Measurements from ENCODE around the gene LGI2.
"Not testable (repeated sequence)": the region's sequence is repeated elsewhere in the genome, so short reads cannot be mapped to it uniquely, and the experiment has no call there.

The LGI2 gene, protein sequence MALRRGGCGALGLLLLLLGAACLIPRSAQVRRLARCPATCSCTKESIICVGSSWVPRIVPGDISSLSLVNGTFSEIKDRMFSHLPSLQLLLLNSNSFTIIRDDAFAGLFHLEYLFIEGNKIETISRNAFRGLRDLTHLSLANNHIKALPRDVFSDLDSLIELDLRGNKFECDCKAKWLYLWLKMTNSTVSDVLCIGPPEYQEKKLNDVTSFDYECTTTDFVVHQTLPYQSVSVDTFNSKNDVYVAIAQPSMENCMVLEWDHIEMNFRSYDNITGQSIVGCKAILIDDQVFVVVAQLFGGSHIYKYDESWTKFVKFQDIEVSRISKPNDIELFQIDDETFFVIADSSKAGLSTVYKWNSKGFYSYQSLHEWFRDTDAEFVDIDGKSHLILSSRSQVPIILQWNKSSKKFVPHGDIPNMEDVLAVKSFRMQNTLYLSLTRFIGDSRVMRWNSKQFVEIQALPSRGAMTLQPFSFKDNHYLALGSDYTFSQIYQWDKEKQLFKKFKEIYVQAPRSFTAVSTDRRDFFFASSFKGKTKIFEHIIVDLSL

DNA sequence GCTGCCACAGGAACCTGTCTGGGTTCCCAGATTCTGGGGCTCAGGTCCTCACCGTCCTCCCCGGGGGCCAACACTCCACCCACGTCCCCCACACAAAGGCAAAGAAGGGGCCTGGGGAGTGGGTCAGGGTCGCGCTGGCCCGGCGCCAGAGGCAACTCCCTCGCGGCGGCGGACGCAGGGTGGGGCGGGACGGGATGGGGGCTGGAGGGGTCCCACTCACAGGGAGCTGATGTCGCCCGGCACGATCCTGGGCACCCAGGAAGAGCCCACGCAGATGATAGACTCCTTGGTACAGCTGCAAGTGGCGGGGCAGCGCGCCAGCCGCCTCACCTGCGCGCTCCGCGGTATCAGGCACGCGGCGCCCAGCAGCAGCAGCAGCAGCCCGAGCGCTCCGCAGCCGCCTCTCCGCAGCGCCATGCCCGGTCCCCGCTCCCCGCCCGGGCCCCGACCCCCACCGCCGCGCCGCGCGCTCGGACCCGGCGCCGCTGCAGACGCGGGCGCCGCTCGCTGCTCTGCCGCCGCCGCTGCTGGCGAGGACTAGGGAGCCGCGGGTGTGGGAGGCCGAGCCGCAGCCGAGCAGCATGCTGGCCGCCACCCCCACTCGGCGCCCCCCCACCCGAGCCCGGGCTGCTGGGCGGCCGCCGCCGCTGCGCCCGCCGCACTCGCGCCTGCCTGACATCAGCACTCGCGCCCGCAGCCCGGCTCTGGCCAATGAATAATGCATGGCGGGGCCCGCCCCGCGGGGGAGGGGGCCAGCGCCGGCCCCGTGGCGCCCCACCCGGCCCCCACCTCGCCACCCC is at the start of gene LGI2:
LGI2 (minus strand) TSS at position 670 of the 800 bp plus-strand sequence; CDS start at position 417, 253 bp downstream.
- DNase-seq = no peak

DNA sequence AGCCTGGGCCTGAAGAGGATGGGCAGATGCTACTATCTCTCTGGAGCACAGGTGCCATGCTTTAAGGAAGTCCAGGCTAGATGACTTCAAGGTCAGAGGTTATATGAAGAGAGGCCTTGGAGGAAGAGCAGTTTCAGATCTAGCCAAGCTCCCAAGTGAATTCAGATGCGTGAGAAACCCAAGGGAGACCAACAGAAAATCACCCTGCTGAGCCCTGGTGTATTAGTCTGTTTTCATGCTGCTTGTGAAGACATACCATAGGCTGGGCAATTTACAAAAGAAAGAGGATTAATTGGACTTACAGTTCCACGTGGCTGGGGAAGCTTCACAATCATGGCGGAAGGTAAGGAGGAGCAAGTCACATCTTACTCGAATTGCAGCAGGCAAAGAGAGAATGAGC is 47.8 kb upstream of the LGI2 start:
- DNase-seq = no peak

DNA sequence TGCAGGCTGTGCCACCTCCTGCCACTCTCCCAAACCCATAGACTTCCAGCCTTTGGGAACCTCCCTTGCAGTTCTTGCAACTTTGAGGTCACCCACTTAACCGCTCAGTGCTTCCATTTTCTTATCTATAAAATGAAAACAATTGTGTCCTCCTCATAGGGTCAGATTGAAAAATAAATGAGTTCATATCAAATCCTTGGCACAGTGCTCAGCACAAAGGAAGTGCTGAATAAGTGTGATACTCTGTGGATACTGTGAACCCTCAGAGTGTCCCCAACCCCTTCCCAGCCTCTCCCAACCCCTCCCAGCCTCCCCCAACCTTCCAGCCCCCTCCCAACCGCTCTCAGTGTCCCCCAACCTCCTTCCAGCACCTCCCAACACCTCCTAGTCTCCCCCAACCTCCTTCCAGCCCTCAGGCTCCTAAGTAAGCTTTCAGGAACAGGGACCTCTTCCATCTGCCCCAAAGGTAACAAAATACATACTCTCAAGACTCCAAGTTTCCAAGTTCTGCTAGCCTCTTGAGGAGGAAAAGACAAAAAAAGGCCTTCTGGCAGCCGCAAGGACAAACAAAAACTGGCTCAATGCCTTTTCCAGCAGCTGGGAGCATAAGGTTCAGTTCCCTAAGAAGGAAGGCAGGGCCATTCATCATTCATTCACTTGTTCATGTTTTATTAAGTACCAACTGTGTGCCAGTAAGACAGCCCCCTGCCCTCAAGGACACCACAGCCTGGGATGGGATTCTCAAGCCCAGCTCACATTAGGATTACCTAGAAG is 46.1 kb upstream of the LGI2 start:
- no peak for DNase-seq

DNA sequence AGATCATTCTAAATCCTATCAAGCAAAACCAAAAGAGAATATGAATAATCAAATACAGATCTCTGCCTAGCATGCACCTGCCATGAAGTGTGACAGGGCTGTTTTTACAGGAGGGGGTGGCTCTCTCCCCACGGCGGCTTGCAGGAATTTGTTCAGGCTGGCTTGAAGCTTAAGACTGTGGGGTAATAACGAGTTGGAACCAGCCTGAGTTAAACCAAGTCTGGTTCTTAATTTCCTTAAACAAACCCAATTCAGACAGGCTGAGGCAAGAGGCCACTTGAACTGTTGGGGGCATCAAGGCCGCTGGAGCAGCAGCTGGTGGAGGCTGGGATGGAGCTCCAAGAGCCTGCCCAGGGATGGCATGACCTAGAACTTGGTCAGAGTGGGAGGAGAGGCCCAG is 45.1 kb upstream of the LGI2 start:
- no peak for DNase-seq

DNA sequence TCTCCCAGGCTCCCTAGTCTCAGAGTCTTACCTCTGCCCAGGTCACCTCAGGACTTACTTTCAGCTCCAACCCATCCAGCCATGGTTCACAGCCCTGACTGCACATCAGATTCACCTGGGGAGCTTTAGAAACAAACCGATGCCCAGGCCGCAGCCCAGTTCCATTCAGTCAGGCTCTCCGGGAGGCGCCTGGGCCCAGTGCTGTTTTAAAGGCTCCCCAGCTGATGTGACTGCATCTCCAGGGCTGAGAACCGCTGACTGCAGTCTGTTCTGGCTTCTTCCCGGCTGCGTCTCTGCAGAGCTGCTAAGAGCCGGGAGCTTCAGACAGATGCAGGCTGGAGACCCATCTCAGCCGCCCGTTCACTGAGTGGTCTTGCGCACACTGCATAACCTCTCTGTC is 44.4 kb upstream of the LGI2 start:
- no peak for DNase-seq

DNA sequence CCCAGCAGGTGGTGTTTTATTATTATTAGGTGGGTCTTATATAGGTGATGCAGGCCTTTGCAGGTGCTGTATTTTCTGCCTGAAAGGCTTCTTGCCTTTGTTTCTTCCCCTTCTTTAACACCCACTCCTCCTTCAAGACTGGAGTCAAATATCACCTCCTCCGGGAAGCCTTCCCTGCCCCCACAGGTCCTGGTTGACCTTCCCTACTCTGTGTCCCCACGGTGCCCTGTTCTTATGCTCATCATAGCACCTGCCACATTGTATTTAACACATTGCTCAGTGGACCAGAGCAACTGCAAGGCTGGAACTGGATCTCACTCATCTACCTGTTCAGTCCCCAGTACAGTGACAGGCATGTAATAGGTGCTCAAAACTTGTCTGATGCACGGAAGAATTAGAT is 39.8 kb upstream of the LGI2 start:
- no peak for DNase-seq

DNA sequence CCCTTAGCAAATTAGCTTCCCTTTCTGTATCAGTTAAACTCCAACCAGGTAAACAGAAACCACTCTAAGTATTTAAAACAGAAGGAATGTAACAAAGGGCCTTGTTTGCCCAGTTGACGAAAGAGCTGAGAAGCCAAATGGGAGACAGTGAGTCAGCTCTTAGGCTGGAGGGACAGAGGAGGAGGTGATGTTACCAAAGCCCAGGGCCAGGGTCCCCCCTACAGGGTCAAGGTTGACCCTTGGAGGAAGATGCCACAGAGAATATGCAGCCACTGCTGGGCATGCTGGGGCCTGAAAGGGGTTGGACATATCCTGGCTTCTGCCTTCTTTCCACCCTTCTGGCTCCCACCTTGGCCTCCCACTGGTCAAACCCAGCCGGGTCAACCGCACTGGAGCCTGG is 38.3 kb upstream of the LGI2 start:
- DNase-seq = no peak

DNA sequence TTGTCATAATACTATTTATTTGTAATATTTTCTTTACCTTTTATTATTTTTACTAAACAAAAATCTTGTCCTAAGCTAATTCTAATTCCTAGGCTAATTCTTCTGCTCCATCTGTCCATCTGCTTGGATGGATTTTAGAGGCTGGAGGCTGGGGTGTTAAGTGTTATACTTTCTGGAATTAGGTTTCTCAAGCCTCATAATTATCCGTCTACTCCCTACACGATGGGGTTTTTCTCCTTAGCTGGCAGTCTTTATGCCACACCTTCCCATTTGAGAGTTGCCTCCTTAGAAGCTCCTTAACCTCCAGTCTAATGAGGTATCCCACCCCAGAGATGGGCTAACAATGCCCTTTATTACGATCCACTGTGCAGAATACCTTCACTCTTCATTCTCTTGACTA is 37.6 kb upstream of the LGI2 start:
- no peak for DNase-seq

DNA sequence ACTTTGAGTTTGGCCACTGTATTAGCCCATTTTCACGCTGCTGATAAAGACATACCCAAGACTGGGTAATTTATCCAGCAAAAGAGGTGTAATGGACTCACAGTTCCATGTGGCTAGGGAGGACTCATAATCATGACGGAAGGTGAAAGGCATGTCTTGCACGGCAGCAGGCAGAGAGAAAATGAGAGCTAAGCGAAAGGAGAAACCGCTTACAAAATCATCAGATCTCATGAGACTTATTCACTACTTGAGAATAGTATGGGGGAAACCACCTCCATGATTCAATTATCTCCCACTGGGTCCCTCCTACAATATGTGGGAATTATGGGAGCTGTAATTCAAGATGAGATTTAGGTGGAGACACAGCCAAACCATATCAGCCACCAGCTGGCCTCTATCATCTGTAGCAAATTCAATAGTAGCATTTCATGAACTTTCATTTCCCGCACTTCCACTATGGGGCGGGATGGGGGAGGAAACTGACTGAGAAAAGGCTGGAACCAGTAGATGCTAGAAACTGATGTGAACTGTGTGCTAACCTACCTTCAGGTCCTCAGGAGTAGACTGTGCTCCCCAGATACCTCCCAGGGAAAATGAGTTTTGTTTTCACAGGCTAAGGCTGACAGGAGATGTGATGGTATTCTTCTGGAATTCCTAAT is 35.3 kb upstream of the LGI2 start:
- DNase-seq = no peak

DNA sequence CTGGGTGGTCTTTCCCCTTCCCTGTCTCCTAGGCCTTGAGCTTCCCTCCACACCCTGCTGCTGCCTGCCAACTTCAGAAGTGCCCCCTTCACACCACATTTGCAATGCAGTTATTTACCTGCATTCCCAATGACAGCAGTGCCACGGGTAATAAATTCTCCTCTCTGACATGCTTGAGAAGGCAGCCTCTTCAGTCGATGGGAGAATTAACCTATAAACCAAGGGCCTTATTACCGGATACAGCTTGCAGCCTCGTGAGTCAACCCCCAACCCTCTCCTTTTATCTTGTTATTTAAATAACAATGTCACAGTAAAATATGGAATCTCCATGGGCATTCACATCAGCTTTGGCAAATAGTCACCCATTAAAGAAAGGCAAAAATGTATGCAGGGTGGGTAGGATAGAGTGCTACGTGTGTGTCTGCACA is 34.7 kb upstream of the LGI2 start:
- no peak for DNase-seq

DNA sequence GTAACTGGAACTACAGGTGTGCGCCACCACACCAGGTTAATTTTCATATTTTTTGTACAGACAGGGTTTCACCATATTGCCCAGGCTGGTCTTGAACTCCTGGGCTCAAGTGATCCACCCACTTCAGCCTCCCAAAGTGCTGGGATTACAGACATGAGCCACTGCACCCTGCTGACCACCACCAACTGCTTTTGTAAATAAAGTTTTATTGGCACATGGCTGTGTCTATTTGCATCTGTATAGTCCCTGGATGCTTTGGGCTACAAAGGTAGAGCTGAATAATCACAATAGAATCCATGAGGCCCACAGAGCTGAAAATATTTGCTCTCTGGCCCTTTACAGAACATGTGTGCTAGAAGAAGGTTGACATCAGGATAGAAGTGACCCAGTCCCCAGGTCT is 33.7 kb upstream of the LGI2 start:
- DNase-seq = not testable (repeated sequence)

DNA sequence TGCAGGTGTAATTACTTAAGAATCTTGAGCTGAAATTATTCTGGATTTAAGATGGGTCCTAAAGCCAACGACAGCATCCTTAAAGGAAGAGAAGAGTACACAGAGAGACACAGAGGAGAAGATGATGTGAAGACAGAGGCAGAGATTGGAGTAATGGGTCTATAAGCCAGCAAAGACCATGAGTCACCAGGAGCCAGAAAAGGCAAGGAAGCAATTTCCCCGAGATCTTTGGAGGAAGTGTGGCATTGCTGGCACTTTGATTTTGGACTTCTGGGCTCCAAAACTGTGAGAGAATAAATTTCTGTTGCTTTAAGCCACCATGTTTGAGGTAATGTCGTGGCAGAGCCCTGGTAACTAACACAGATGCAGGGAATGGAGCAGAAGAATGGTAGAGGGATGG is 32.4 kb upstream of the LGI2 start:
- no peak for DNase-seq

DNA sequence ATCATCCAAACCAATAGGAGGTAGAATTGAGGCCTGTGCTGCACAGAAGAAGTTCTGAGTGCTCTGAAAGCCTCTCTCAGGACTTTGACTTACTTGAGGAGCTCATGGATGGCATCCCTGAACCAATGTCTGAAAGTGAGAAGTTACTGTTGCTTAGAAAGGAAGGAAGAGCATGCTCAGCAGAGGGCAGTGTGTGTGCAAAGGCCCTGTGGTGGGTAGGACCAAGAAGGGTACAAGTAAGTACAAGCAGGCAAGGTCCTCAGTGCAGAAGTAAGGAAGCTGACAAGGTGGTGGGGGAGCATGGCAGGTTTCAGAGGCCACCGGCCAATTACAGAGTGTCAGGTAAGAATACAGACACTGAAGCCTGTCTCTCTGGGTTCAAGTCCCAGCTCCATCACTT is 31.4 kb upstream of the LGI2 start:
- DNase-seq = no peak

DNA sequence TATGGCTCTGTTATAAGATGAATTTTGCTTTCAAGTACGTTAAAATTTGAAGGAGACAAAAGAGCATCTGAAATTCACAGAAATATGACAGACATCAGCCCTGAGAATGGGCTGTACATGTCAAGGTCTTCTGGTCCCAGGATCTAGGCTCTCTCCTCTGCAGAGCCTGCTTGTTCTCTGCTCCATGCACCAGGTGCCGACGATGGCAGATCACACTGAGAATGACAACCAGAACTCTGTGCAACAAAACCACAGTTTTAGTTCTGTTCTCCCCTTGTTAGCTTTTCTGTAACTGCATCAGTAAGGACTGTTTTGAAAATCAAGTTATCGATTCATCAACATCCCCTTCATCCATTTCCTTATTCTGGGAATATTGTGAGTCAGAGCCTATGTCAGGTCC is 30.9 kb upstream of the LGI2 start:
- DNase-seq = no peak

DNA sequence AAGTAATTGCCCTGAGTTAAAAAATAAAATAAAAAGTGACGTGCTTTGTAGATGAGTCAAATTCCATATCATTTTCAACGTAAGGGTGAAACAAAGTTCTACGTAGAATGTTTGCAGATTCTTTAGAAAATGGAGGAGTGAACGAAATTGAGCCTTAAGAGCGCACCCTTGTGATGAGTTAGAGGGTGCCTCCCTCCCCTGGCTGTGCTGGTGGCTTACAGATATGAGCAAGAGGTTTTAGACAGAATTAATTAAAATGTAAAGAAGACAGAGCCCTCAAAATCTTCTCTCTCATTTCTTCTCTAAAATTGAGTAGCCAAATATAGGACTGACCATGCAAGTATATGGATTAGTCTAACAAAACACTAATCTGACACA is 30.2 kb upstream of the LGI2 start:
- DNase-seq = no peak

DNA sequence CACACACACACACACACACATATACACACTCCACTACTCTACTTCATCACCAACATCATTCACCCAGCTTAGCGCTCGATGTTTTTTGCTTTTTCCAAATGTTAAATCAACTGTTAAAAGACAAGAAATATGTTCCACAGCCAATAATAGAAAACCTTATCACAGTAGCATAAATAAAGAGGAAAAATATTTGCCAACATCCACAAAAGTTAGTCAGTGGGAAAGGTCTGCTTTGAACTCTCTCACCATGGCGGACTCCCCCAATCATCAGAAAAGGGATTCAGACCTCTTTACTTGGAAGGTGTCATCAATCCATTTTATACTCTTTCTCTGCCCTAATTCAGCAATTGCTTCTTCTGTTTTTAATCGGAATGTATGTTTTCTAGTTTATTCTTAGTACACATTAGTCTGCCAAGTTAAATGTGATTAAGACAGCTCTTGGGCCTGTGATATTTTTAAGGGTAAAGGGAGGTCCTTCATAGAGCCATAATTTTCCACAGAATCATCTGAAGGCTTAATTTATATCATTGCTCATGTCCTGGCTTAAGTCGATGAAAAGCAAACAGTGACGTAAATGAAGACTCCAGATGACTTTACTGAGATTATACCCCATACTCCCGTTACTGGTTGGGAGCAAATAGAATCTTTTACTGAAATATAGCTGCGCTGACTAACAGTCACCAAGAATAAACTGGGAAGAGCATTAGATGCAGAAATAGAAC is 29.7 kb upstream of the LGI2 start:
- DNase-seq = no peak

DNA sequence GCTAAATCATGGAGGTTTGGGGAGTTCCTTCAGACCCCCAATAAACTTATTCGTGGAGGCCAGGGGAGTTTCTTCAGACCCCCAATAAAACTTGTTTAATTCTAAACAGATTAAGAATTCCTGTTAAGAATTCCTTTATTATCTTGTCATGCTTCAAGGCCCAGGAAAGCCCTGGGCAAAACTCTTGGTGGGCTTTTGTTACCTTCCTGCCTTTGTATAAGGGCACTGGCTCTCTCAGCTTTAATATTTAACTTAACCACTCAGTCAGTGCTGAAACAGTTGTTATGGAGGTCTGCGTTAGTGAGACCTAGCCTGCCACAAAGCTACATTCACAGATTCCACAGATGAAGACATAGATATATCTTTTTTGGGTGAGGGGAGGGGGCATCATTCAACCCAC is 29.0 kb upstream of the LGI2 start:
- no peak for DNase-seq

DNA sequence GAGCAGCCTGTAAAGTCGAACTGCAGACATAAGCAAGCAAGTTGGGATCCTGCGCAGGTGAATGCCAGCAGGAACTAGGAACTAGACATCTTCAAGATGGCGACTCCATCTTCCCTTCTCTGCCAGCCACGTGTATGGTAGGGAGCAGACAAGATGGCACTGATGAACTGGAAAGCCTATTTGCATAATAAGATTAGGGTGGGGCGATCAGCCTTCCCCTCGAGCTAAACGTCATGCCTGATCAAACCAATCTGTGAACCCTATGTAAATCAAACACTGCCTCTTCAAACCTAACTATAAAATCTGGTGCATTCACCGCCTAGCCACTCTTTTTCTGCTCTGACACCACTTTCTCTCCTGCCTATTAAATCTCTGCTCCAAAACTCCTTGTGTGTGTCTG is 28.1 kb upstream of the LGI2 start:
- no peak for DNase-seq

DNA sequence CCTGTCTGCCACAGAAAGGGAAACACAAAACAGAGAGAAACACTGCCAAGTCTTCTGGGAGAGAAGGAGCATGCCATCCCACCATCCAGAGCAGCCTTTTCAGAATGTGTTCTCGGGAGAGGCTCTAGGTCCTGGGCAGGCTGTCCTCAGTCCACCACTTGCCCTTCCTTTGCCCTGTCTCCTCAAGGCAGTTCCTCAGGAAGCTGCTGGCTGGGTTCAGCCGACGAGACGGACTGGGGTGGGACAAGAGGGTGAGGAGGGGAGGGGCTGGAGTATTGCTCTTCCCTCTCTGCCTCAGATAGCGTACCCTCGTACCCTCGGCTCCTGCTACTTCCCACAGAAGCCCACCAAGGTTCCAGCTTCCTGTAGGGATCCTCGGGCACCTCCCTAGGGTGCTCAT is 26.6 kb upstream of the LGI2 start:
- no peak for DNase-seq

DNA sequence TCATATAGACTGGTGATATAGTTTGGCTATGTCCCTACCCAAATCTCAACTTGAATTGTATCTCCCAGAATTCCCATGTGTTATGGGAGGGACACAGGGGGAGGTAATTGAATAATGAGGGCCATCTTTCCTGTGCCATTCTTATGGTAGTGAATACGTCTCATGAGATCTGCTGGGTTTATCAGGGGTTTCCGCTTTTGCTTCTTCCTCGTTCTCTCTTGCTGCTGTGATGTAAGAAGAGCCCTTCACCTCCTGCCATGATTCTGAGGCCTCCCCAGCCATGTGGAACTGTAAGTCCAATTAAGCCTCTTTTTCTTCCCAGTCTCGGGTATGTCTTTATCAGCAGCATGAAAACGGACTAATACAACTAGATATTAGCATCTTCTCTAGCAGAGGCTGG is 21.3 kb upstream of the LGI2 start:
- DNase-seq = not testable (repeated sequence)

DNA sequence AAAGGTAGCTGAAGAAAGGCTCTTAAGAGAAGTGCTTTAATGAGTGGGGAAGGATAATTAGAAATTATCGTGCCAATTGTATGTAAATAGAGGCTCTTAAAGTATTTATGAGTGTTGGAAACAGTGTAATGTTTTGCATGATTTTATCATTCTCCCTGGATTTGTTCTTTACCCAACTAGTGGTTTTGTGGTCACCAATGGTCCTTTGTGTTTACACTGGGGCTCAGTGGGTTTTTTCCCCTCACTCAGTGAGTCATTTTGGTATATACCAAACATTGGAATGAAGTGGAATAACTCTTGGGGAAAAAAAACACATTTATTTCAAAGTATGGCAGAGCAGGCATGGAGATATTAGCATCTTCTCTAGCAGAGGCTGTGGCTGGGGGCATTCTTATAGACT is 20.8 kb upstream of the LGI2 start:
- no peak for DNase-seq
